ENCODE data around the gene SMARCA4. TPM values are rescaled to one million over a fixed set of nuclear protein-coding genes. Genes with fewer than 3 reads are reported as not detected.

The SMARCA4 gene
- total and polyA plus RNA-seq, 2 experiments from 2014 or later = 177 to 336 TPM

- H3F3A ChIP-seq (replicated peaks; ENCODE audit: low read depth) = 0 out of 2 replicates have a peak, but pooled peaks cover 4% of the 10 kb centered on the region
- peaks cover 37% of the 10 kb centered on the region for H3K36me3 ChIP-seq (ENCODE audit: insufficient read depth)
- H3K4me3 ChIP-seq = no peak overlapping the region
- Mint-ChIP-seq H3K4me3 (no peak overlapping the region), H3K27me3 (ENCODE audit: insufficient read depth, low read depth, poor library complexity) (peaks cover 7% of the 10 kb centered on the region), H3K27ac (no peak overlapping the region; the same call in 1 of the 2 replicates), H3K36me3 (ENCODE audit: low read depth) (peaks cover 74% of the 10 kb centered on the region), H3K9me3 (no peaks in the 10 kb centered on the region), H3K4me1 (peaks cover 2% of the 10 kb centered on the region; the same call in 1 of the 3 replicates)
- H4K20me1 ChIP-seq (replicated peaks; ENCODE audit: insufficient read depth) = peaks cover 30% of the 10 kb centered on the region
- no peaks in the 10 kb centered on the region for H3K27me3 ChIP-seq (ENCODE audit: insufficient read depth)
- H2AFZ ChIP-seq = no peak overlapping the region
- DNase-seq (ENCODE audit: low spot score) (no peak), ATAC-seq (no peak)
- peaks cover 28% of the 10 kb centered on the region for H3K79me2 ChIP-seq (replicated peaks; ENCODE audit: insufficient read depth)
- H3K27ac ChIP-seq (ENCODE audit: low read depth) = no peak overlapping the region
- no peaks in the 10 kb centered on the region for H3K9me2 ChIP-seq (ENCODE audit: insufficient read depth)
- no peak overlapping the region for H3K4me2 ChIP-seq
- TF ChIP-seq JUNB (IDR thresholded peaks at IDR 0.05; ENCODE audit: unreplicated experiment) (no peak), CTCF (conservative IDR thresholded peaks at IDR 0.05; ENCODE audit: low read depth in 2 of 2) (no peak), EZH2 (IDR thresholded peaks at IDR 0.05; ENCODE audit: low read depth, unreplicated experiment) (no peak), ZNF462 (CRISPR knock-in tag; IDR thresholded peaks at IDR 0.05) (no peak), STAT1 (IDR thresholded peaks at IDR 0.05; ENCODE audit: unreplicated experiment) (no peak), EZH2phosphoT487 (IDR thresholded peaks at IDR 0.05; ENCODE audit: unreplicated experiment) (no peak), ETS1 (IDR thresholded peaks at IDR 0.05) (no peak), REST (IDR thresholded peaks at IDR 0.05; ENCODE audit: unreplicated experiment) (no peak), ZNF331 (CRISPR knock-in tag; IDR thresholded peaks at IDR 0.05; ENCODE audit: low read depth) (no peak), POLR2AphosphoS5 (IDR thresholded peaks at IDR 0.05; ENCODE audit: low read depth) (no peak), ZNF114 (CRISPR knock-in tag; IDR thresholded peaks at IDR 0.05) (no peak), NANOG (IDR thresholded peaks at IDR 0.05; ENCODE audit: borderline replicate concordance) (no peak), CREB1 (CRISPR knock-in tag; IDR thresholded peaks at IDR 0.05; ENCODE audit: low read depth) (no peak)
- H3K4me1 ChIP-seq (ENCODE audit: insufficient read depth) = no peaks in the 10 kb centered on the region
These were observed 26.9 kb downstream of the SMARCA4 start for GRCh38 chr19:10987571-10988297.

Data from GM23338 (cell line).